ENCODE measurements around the gene C1orf185.

- TF ChIP-seq CTCF (IDR thresholded peaks at IDR 0.05) (no peak), EP300 (IDR thresholded peaks at IDR 0.05) (no peak), POLR2A (IDR thresholded peaks at IDR 0.05) (no peak)
Measured at GRCh38 chr1:51193564-51193963, 91.5 kb downstream of the C1orf185 start.

All from tibial nerve (tissue), 4 donors.